Umbilical cord (tissue), 2 donors: ENCODE results near the gene ADSL. TPM values are rescaled to one million over a fixed set of nuclear protein-coding genes. Genes with fewer than 3 reads are reported as not detected.

Experiments used
- DNase-seq: peaks from one replicate; pipeline ENCODE4 v3.0.0-alpha.2; 2015; ENCODE audit warnings: low spot score
- total RNA-seq: library from RNA; depleted of rRNA; stranded (reverse); fragments of >200 nt; gene quantifications from one replicate; pipeline ENCODE4 v1.2.3, GENCODE V29; 2014; ENCODE audit warnings: low replicate concordance; ENCODE audit not compliant: insufficient read depth

Gene ADSL
- total RNA-seq, 1 donor from 2014 or later = 123 TPM

DNA sequence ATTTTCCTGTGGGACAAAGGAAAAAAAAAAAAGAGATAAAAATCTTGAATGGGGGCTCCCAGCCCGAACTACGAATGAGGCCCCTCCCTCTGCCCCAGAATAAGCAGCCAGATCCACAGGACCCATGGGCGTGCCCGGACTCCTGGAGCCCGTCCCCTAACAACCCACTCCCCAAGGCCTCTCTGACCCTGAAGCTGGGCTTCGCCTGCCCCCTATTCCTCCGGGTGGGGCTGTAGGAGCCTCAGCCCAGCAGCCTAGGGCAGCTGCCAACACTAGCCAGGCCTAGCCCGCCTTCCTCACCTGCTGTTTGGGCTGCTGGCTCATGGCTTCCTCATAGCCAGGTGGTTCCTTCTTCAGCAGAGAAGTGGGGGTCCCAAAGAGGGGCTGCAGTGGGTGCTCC lies 70.7 kb downstream of the ADSL start:
- no peak for DNase-seq

DNA sequence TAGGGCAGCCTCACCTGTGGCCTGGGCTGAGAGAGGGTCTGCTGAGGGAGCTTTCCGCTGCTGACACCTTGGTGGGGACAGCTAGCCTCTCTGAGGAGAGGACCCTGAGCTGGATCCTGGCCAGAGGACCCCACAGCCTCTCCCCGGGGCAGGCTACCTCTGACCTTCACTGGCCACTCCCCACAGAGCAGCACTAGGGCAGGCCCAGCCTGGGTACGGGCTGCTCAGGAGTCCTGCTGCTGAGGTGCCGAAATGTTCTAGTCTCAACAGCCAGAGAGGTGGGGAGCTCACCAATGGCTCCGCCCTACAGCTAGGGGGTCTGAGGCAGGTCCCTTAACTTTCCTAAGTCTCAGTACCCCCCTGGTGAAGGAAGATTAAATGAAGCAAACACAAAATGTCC lies 71.6 kb downstream of the ADSL start:
- DNase-seq = no peak

GRCh38 chr22:40418366-40419201 lies 72.3 kb downstream of the ADSL start:
- DNase-seq = no peak

DNA sequence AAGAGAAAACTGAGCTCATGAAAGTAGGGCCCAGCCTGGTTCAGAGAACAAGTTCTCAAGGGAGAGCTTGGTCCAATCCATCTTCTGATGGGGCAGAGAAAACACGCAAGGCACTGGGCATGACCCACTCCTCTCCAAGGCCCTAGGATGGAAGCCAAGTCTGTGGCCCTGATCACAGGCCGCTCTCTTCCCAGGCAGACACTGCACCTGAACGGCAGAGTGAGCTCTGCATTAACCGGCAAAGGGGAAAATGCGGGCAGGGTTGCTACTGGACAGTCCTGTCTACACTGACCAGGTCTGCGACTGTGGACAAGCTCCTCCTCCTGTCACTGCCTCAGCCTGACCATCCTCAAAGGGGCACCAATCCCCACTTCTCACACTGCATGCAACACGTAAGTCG lies 73.4 kb downstream of the ADSL start:
- DNase-seq = no peak

- no peak for DNase-seq
These were observed 74.2 kb downstream of the ADSL start for GRCh38 chr22:40420341-40421081.

- no peak for DNase-seq
These were observed 74.7 kb downstream of the ADSL start for GRCh38 chr22:40421082-40421350.

- no peak for DNase-seq
These were observed 75.6 kb downstream of the ADSL start for GRCh38 chr22:40421941-40422340.

DNA sequence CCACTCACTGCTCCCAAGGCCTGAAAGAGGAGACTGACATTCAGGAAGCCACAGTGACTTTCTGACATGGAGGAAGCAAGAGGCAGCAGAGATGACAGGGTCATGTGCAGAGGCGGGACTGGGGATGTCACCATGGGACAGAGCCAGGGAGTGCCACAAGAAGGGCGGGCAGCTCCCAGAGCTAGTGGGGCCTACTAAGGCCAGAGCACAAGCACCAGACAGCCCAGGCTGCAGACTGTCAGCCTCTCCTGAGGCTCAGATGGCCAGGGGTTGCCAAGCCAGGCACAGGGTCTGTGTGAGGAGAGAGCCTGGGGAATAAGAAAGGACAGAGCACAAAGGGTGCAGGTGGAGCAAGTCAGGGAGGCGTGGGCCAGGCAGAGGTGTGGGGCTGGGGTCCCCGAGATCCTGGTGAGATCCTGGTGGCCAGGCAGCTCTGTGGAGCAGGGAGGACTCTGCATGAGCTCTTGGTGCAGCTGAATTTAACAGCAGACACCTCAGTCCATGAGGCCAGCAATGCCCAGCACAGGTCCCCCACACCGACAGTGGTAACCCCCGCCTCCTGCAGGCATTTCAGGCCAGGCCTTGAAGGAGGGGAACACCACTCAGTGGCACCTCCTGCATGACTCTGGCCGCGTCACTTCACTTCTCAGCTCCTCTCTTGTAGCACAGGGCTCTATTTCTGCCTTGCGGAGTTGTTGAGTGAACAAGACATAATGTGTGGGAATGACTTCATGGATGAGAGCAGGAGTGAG lies 76.4 kb downstream of the ADSL start:
- DNase-seq = no peak

GRCh38 chr22:40423310-40423688 lies 77.0 kb downstream of the ADSL start:
- no peak for DNase-seq

DNA sequence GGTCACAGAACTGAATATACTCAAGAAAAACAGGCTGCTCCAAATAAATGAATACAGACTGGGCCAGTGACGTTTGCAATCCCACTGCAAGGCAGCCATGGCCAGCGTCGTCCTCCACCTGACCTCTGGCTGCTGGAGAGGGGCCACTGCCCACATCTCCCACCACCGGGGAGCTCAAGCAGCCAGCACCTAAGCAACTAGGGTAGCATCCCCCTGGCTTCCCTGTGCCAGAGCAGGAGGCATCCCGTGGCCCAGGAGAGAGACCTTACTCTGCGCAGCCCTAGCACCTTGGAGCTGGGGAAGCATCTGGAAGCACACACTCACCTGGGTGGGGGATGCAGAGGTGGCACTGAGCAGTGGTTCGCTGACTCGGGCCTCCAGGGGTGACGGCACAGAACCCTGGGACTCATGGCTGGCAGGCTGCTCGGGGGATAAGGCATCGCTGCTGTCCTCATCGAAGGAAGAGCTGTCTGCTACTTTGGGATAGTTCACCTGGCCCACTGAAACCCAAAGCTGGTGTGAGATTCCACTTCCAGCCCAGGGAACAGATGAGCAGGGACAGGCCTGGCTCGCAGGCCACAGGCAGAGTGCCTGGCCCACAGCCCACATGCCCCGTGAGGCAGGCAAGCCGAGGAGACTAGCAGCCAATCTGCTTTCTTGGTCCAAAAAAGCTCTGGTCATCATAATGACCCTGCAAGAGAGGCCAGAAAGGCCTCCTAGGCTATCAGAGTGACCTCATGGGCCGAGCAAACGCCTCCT lies 77.8 kb downstream of the ADSL start:
- DNase-seq = no peak

DNA sequence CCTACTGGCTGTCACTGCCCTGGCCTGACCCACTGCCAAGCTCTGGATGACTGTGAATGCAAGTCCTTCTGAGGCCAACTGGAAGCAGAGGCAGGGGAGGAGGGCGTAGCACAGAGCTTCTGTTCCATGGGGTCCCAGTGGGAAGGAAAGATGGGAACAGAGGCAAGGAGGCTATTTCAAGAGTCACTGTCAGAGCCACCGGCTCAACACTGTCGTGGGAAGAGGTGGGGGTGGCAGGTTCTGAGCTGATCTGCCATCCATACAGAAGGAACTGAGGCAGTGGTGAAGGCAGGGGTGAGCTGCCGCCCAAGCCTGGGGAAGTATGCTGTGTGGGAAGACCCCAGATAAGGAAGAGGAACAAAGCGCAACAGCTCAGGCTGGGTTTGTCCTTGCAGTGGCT lies 78.8 kb downstream of the ADSL start:
- no peak for DNase-seq

- no peak for DNase-seq
These were observed 80.5 kb downstream of the ADSL start for GRCh38 chr22:40426594-40427333.

- DNase-seq = no peak
These were observed 82.5 kb downstream of the ADSL start for GRCh38 chr22:40428796-40429195.

GRCh38 chr22:40429481-40429880 lies 83.2 kb downstream of the ADSL start:
- DNase-seq = no peak

DNA sequence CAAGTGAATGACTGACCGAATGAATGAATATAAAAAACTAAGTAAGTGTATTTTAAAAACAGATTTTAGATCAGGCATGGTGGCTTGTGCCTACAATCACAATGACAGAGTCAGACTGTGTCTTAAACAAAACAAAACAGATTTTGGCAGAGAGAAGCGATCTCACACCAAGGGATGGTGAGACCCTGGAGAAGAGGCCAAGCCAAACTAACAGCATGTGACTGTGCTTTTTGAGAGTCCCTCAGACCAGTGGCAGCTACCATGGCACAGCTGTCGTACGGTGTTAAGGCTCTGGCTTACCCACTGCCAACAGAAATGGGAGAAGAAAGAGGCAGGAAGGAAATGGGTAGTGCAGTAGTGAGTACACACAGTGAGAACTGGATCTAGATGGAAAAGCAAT lies 84.7 kb downstream of the ADSL start:
- DNase-seq = no peak

DNA sequence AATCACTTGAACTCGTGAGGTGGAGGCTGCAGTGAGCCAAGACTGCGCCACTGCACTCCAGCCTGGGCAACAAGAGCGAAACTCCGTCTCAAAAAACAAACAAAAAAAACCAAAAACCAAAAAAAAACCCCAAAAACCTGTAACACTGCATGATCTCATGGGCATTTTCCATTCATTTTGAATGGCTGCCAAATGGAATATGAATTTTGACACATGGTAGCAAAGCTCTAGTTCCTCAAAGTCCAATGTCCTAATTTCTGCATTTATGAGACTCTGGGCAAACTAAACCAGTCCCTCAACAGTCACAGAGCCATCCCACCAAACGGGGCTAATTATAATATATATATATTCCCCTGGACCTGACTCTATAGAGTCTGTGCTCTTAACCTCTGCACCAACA lies 85.9 kb downstream of the ADSL start:
- DNase-seq = no peak

GRCh38 chr22:40432625-40433024 lies 86.3 kb downstream of the ADSL start:
- DNase-seq = no peak

DNA sequence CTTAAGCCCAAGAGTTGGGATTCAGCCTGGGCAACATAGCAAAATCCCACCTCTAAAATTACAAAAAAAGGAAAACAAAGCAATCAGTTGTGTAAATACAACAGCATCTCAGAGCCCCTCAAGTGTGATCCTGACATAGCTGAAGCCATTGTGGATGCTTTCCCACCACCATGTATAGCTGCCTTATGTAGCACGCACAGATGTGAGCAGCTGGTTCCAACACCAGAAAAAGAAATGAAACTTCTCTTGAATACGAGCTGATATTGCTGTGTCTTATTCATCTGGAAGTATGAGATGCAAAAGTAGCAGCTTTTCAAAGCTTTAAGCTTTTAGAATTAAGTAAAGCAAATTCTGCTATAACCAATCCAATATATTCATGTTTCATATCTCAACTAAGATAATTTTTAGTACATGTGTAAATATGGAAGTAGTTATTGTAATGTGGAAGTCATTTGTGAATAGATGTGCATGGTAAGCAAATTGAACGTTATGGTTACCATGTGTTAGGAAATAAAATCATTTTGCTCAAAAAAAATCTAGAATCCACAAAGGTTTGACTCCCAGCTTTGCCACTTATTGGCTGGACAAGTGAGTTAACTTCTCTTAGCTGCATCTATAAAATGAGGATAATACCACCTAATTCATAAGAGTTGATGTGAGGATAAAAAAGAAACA lies 87.3 kb downstream of the ADSL start:
- DNase-seq = no peak

GRCh38 chr22:40434106-40434505 lies 87.8 kb downstream of the ADSL start:
- no peak for DNase-seq

GRCh38 chr22:40434745-40435144 lies 88.4 kb downstream of the ADSL start:
- no peak for DNase-seq
